Vagina (tissue), 2 donors: ENCODE results near the gene TRA2A.

Source experiments
- POLR2A ChIP-seq, 2 donors: fragments of 450-650 bp; IDR thresholded peaks; one replicate each; pipeline ENCODE4 v1.6.1; 2017; ENCODE audit warnings: antibody characterized with exemption in 2 of 2, mild to moderate bottlenecking in 2 of 2, moderate library complexity in 2 of 2
- POLR2AphosphoS5 ChIP-seq, 2 donors: sonication (generic); formaldehyde crosslinking; IDR thresholded peaks; one replicate each; pipeline ENCODE4 v1.9.0; 2017; ENCODE audit warnings: antibody characterized with exemption in 2 of 2, mild to moderate bottlenecking in 2 of 2, low read depth in 1 of 2; ENCODE audit not compliant: insufficient read depth in 1 of 2
- TF ChIP-seq, protein P1 (sequence below), 3 experiments: fragments of 450-650 bp in 2 of 3; fragments of 200-600 bp in 1 of 3; sonication (generic) in 1 of 3; IDR thresholded peaks; one replicate each; pipeline ENCODE4 v1.5.1; 2017 to 2019; ENCODE audit warnings: antibody characterized with exemption in 3 of 3, mild to moderate bottlenecking in 2 of 3, moderate library complexity in 2 of 3

DNA sequence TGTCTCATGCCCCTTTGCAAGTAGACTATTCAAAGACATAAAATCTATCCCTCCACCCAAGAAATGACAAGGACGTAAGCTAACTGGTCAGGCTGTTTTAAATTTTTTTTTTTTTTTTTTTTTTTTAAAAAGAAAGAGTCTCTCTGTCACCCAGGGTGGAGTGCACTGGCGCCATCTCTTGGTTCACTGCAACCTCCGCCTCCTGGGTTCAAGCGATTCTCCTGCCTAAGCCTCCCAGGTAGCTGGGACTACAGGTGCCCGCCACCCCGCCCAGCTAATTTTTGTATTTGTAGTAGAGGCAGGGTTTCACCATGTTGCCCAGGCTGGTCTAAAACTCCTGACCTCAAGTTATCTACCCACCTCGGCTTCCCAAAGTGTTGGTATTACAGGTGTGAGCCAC, 11.2 kb downstream of the TRA2A start:
- TF ChIP-seq, protein P1, sequence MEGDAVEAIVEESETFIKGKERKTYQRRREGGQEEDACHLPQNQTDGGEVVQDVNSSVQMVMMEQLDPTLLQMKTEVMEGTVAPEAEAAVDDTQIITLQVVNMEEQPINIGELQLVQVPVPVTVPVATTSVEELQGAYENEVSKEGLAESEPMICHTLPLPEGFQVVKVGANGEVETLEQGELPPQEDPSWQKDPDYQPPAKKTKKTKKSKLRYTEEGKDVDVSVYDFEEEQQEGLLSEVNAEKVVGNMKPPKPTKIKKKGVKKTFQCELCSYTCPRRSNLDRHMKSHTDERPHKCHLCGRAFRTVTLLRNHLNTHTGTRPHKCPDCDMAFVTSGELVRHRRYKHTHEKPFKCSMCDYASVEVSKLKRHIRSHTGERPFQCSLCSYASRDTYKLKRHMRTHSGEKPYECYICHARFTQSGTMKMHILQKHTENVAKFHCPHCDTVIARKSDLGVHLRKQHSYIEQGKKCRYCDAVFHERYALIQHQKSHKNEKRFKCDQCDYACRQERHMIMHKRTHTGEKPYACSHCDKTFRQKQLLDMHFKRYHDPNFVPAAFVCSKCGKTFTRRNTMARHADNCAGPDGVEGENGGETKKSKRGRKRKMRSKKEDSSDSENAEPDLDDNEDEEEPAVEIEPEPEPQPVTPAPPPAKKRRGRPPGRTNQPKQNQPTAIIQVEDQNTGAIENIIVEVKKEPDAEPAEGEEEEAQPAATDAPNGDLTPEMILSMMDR (IDR thresholded peaks at IDR 0.05), result no peak
- TF ChIP-seq POLR2AphosphoS5 (IDR thresholded peaks at IDR 0.05; ENCODE audit: insufficient read depth in 1 of 2, low read depth in 1 of 2) (no peak), POLR2A (IDR thresholded peaks at IDR 0.05) (no peak)
